CD4-positive, alpha-beta T cell (primary cell): ENCODE results near the gene CEP131. TPM values are rescaled to one million over a fixed set of nuclear protein-coding genes. Genes with fewer than 3 reads are reported as not detected.

ENCODE experiments used
- ATAC-seq: fragments of 200-7000 bp; cut with Tn5 transposase; one replicate; pipeline ENCODE4 v1.10.0; 2022; ENCODE audit warnings: mild to moderate bottlenecking; ENCODE audit not compliant: poor library complexity
- CTCF ChIA-PET: fragments of 350-600 bp; sonication (Branson Sonifier 250); formaldehyde crosslinking; loops from one replicate; lab custom pipeline; 2021; ENCODE audit warnings: antibody characterized with exemption, inconsistent platforms; lab: Charles Lee
- POLR2A ChIA-PET: fragments of 350-600 bp; sonication (Branson Sonifier 250); formaldehyde crosslinking; loops from one replicate; lab custom pipeline; 2021; ENCODE audit warnings: antibody characterized with exemption, inconsistent platforms; lab: Charles Lee
- DNase-seq, 14 experiments: peaks; one replicate each; pipeline ENCODE4 v3.0.0-alpha.2; 2013 to 2020; ENCODE audit warnings: mixed read lengths in 2 of 14
- H3K27ac ChIP-seq, 2 donors: one replicate each; pipeline versions ENCODE4 v1.5.1 to v1.7.0; 2013; ENCODE audit warnings: low read length in 2 of 2, low read depth in 1 of 2, mild to moderate bottlenecking in 1 of 2
- H3K27me3 ChIP-seq, 2 experiments: 1 replicate in 1 of 2; 2 replicates in 1 of 2; pipeline versions ENCODE4 v1.6.1 to v1.7.0; 2013; ENCODE audit warnings: low read length in 2 of 2, control low read depth in 1 of 2, mild to moderate bottlenecking in 1 of 2, moderate library complexity in 1 of 2; ENCODE audit not compliant: insufficient read depth in 2 of 2, control insufficient read depth in 1 of 2
- H3K36me3 ChIP-seq: one replicate; pipeline ENCODE4 v1.6.1; 2013; ENCODE audit warnings: low read length, control low read depth; ENCODE audit not compliant: insufficient read depth
- H3K4me1 ChIP-seq: one replicate; pipeline ENCODE4 v1.6.1; 2013; ENCODE audit warnings: low read length, control low read depth; ENCODE audit not compliant: insufficient read depth
- H3K4me3 ChIP-seq: one replicate; pipeline ENCODE4 v1.5.1; 2013; ENCODE audit warnings: mild to moderate bottlenecking, low read length, moderate library complexity
- H3K9me3 ChIP-seq, 2 experiments: 1 replicate in 1 of 2; 2 replicates in 1 of 2; pipeline versions ENCODE4 v1.6.1 to v1.7.0; 2013; ENCODE audit warnings: low read length in 2 of 2, mild to moderate bottlenecking in 2 of 2, control low read depth in 1 of 2, moderate library complexity in 1 of 2; ENCODE audit not compliant: control insufficient read depth in 1 of 2, insufficient read depth in 1 of 2
- H3K27ac Mint-ChIP-seq: one replicate; pipeline ENCODE4 v1.8.0; 2020; ENCODE audit warnings: mixed read lengths
- H3K27me3 Mint-ChIP-seq: one replicate; pipeline ENCODE4 v1.8.0; 2021; ENCODE audit warnings: mixed read lengths
- H3K36me3 Mint-ChIP-seq: one replicate; pipeline ENCODE4 v1.8.0; 2021; ENCODE audit warnings: low read depth, mixed read lengths
- H3K4me1 Mint-ChIP-seq: one replicate; pipeline ENCODE4 v1.8.0; 2021; ENCODE audit warnings: low read depth, mixed read lengths
- H3K4me3 Mint-ChIP-seq: one replicate; pipeline ENCODE4 v1.8.0; 2020; ENCODE audit warnings: mild to moderate bottlenecking, mixed read lengths
- H3K9me3 Mint-ChIP-seq: one replicate; pipeline ENCODE4 v1.8.0; 2020; ENCODE audit warnings: mixed read lengths
- intact Hi-C, 2 experiments: fragments of 100-400 bp; cut with DNase I in 1 of 2; cut with micrococcal nuclease in 1 of 2; formaldehyde crosslinking; loops; one replicate each; pipeline versions ENCODE4 v1.15.1 to v1.9.0; 2023 to 2025; cut with DNase I, micrococcal nuclease
- total RNA-seq, 174 experiments: library from RNA in 2 of 174; stranded (reverse) in 2 of 174; gene quantifications; one replicate each; pipeline ENCODE4 v1.2.3 and lab custom pipeline; 2021 to 2026
- TF ChIP-seq, protein P1 (sequence below): fragments of 200-600 bp; IDR thresholded peaks from one replicate; pipeline ENCODE4 v1.8.0; 2022; ENCODE audit warnings: antibody characterized with exemption, mild to moderate bottlenecking

Gene CEP131
- total RNA-seq, 2 experiments from 2014 or later: 11.2 to 12.3 TPM

DNA sequence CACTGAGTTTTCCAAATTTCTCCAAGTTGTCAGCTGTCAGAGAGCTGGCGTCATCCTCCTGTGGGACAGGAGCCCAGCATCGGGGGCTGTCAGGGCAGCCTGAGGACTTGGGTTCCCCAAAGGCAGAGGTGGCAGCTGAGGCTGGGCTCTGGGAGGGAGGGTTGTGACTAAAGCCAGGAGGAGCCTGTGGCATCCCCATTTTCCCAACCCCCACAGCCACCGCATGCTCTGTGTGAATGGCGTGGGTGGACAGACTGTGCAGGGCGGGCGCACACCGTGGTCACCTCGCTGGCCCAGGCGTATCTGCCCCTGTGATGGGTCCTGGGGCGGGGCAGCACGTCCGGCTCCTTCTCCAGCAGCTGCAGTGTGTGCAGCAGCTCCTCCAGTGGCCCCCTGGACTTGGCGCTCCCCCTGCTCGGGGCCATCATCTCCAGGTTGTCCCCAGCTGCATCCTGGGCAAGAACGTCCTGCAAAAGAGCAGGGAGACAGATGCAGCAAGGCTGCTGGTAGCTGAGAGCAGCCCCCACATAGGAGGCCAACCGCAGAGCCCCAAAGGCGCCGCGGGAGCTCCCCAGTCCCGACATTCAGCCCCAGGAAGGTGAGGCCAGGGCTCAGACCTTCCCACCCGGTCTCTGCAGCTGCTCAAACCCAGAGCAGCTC is 24.8 kb downstream of the CEP131 start:
- Mint-ChIP-seq H3K27ac (no peak overlapping the region), H3K4me1 (no peaks in the 10 kb centered on the region), H3K4me3 (no peak overlapping the region), H3K27me3 (no peaks in the 10 kb centered on the region), H3K9me3 (no peaks in the 10 kb centered on the region), H3K36me3 (no peaks in the 10 kb centered on the region)
- intact Hi-C loops: no loop called here
- DNase-seq: no peak
- Histone ChIP-seq H3K9me3 (no peaks in the 10 kb centered on the region), H3K27me3 (no peaks in the 10 kb centered on the region), H3K4me1 (no peaks in the 10 kb centered on the region), H3K36me3 (no peaks in the 10 kb centered on the region), H3K27ac (no peak overlapping the region), H3K4me3 (no peak overlapping the region)
- POLR2A ChIA-PET: no interaction called here
- CTCF ChIA-PET: no interaction called here
- TF ChIP-seq, protein P1, sequence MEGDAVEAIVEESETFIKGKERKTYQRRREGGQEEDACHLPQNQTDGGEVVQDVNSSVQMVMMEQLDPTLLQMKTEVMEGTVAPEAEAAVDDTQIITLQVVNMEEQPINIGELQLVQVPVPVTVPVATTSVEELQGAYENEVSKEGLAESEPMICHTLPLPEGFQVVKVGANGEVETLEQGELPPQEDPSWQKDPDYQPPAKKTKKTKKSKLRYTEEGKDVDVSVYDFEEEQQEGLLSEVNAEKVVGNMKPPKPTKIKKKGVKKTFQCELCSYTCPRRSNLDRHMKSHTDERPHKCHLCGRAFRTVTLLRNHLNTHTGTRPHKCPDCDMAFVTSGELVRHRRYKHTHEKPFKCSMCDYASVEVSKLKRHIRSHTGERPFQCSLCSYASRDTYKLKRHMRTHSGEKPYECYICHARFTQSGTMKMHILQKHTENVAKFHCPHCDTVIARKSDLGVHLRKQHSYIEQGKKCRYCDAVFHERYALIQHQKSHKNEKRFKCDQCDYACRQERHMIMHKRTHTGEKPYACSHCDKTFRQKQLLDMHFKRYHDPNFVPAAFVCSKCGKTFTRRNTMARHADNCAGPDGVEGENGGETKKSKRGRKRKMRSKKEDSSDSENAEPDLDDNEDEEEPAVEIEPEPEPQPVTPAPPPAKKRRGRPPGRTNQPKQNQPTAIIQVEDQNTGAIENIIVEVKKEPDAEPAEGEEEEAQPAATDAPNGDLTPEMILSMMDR: no peak
- no peak for ATAC-seq

DNA sequence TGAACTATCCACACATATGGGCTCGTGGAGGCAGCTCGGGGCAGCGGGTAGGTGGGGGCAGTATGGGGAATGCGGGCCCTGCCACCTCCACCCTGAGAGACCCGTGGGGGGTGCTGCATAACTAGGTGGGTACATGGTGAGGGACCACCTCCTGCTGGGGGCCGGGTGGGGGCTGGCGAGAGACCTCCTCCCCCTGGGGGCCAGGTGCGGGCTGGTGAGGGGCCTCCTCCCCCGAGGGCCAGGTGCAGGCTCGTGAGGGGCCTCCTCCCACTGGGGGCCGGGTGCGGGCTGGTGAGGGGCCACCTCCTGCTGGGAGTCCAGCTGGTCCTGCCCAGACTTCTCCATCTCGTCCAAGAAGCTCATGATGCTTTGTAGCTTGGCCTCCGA is 25.4 kb downstream of the CEP131 start:
- no peaks in the 10 kb centered on the region for H3K4me1 Mint-ChIP-seq
- H3K27ac ChIP-seq: no peak overlapping the region
- no peak overlapping the region for H3K4me3 Mint-ChIP-seq
- CTCF ChIA-PET: no interaction called here
- intact Hi-C loops: no loop called here
- no peak for ATAC-seq
- H3K36me3 Mint-ChIP-seq: no peaks in the 10 kb centered on the region
- POLR2A ChIA-PET: no interaction called here
- DNase-seq: no peak
- no peak overlapping the region for H3K27ac Mint-ChIP-seq
- H3K27me3 ChIP-seq: no peaks in the 10 kb centered on the region
- no peak overlapping the region for H3K4me3 ChIP-seq
- H3K9me3 ChIP-seq: no peaks in the 10 kb centered on the region
- H3K4me1 ChIP-seq: no peaks in the 10 kb centered on the region
- no peaks in the 10 kb centered on the region for H3K36me3 ChIP-seq
- TF ChIP-seq, protein P1: no peak
- no peaks in the 10 kb centered on the region for H3K9me3 Mint-ChIP-seq
- H3K27me3 Mint-ChIP-seq: no peaks in the 10 kb centered on the region

DNA sequence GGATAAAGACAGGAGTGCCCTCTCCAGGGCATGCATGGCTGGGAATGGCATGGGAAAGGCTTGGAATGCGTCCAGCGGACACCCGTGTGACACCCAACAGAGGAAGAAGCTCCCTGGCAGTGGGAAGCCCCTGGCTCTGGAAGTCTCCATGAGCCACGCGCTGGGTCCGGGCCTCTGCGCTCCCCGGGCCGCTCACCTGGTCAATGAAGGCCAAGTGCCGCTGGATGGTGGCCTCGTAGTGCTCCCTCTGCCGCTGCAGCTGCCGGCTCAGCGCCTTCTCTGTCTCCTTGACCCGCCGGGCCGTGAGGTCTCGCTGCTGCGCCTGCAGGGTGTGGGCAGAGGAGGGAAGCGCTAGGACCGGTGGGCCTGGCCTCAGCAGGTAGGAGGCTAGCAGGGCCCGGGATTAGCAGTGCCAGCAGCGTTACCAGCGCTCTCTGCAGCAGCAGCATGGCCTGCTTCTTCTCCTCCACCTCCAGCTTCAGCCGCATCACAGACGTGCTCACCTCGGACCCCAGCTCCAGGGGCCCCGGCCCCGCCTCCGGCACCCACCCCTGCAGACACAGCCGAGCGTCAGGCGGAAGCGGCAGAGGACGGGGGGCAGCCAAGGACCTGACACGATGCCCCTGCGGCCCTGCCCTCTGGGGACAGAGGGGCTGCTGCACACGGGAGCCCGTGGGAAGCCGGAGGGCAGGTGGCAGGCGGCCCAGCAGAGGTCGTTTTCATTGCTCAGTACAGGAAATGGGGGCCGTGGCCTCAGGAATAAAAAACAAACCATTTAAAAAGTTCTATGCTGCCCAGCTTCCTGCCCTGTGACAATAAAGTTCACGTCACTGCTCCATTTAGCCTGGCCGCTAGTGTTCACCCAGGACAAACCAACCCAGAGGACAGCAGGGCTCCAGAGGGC is 26.0 kb downstream of the CEP131 start:
- Mint-ChIP-seq H3K9me3 (no peaks in the 10 kb centered on the region), H3K4me3 (no peak overlapping the region), H3K27ac (no peak overlapping the region), H3K4me1 (no peaks in the 10 kb centered on the region), H3K27me3 (no peaks in the 10 kb centered on the region), H3K36me3 (no peaks in the 10 kb centered on the region)
- intact Hi-C loops: no loop called here
- TF ChIP-seq, protein P1: no peak
- Histone ChIP-seq H3K36me3 (no peaks in the 10 kb centered on the region), H3K27me3 (no peaks in the 10 kb centered on the region), H3K27ac (no peak overlapping the region), H3K4me3 (no peak overlapping the region), H3K4me1 (no peaks in the 10 kb centered on the region), H3K9me3 (no peaks in the 10 kb centered on the region)
- CTCF ChIA-PET: no interaction called here
- POLR2A ChIA-PET: no interaction called here
- no peak for DNase-seq
- no peak for ATAC-seq
